Right renal pelvis (tissue), 4 donors: ENCODE data around the gene ZNF468. TPM values are rescaled to one million over a fixed set of nuclear protein-coding genes. Genes with fewer than 3 reads are reported as not detected.
"Not testable (repeated sequence)": the region's sequence is repeated elsewhere in the genome, so short reads cannot be mapped to it uniquely, and the experiment has no call there.

Source experiments
- DNase-seq, 4 donors: peaks; one replicate each; pipeline ENCODE4 v3.0.0-alpha.2; 2013; ENCODE audit warnings: low read depth in 4 of 4, low spot score in 3 of 4, missing footprints in 1 of 4
- polyA plus RNA-seq, 4 donors: library from polyadenylated mRNA; unstranded; fragments of 120-200 nt; gene quantifications; one replicate each; pipeline ENCODE4 v1.2.1, GENCODE V29; 2013; ENCODE audit not compliant: insufficient read length in 4 of 4

ZNF468 gene
- polyA plus RNA-seq, 4 donors: 34.1 to 38.4 (median 36.0) TPM

DNA sequence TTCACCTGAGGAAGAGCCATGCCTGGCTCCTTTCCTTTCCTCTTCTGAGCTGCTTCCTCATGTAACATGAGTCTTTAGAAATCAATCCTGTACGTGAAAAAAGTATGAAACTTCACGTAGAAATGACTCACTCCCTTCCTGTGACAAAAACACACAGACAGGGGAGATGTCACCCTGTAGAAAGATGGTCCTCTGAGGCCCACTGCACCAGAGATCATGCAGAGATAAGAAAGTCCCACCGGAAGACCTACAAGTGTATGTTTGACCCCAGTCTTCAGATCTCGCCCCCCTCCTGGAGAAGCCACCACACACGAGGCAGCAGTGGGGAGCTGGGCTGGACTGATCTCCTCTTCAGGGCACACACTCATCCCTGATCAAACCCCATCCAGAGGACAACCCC is 23.9 kb downstream of the ZNF468 start:
- not testable (repeated sequence) for DNase-seq

DNA sequence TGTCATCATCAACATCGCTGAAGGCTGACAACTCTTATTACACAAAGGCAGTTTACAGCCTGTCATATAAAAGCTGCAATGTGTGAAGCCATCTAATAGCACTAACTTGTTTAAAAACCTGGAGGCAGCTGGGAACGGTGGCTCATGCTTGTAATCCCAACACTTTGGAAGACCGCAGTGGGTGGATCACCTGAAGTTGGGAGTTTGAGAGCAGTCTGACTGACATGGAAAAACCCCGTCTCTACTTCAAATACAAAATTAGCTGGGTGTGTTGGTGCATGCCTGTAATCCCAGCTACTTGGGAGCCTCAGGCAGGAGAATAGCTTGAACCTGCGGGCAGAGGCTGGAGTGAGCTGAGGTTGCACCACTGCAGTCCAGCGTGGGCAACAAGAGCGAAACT is 27.6 kb downstream of the ZNF468 start:
- not testable (repeated sequence) for DNase-seq

DNA sequence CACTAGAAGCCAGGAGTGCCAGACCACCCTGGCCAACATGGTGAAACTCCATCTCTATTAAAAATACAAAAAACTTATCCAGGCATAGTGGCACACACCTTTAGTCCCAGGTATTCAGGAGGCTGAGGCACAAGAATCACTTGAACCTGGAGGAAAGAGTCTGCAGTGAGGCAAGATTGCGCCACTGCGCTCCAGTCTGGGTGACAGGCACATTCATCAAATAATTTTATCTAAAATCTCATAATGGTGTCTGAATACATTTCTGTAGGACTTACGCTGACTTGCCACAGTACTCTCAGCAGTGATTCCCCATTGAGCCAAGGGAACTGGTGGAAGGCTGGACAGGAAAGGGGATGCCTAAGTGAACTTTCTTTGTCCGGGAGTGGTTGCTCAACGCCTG is 31.7 kb downstream of the ZNF468 start:
- DNase-seq: no peak

DNA sequence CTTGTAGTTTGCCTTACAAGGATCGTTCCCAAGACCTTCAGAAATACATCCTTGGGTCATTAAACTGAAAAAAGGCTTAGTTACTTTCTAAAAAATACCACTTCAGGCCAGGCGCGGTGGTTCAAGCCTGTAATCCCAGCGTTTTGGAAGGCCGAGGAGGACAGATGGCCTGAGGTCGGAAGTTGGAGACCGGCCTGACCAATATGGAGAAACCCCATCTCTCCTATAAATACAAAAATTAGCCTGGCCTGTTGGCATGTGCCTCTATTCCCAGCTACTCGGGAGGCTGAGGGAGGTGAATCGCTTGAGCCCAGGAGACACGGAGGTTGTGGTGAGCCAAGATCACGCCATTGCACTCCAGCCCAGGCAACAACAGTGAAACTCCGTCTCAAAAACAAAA is 33.7 kb downstream of the ZNF468 start:
- DNase-seq: no peak

DNA sequence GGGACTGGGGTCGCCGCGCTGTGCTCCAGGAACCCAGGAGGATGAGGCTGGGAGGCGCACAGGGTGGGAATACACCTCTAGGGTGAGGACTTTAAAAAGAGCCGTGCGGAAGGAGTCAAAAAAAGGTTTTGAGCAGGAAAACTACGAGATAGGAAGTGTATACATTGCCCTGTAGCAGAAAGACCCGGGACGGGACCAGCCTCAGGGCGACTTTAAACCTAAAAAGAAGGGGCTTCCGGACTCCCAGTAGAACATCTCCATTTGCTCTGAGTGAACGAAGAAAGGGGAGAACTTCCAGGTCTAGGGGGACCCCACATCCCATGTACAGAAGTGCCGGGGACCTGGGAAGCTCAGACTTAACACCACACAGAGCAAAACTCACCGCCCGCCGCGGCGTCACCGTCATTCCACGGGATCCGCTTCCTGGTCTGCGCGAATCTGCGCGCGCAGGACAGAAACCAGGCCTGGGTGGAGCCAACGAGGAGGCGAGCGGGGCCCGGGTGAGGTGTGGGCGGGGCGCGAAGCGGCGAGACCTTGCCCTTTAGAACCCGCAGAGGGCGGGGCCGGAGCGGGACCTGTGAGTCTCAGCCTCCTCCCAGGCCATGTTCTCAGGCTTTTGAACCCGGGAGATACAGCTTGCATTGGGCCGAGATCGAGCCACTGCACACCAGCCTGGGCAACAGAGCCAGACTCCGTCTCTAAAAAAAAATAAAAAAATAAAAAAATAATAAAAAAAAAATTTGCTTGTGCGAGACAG is 36.0 kb downstream of the ZNF468 start, which contains the start of gene ZNF28:
ZNF28 (minus strand) TSS at position 430 of the 757 bp plus-strand sequence. CDS start 3,675 bp downstream, outside the sequence.
- DNase-seq: peak; percentile 7 to 20 (median 14)

DNA sequence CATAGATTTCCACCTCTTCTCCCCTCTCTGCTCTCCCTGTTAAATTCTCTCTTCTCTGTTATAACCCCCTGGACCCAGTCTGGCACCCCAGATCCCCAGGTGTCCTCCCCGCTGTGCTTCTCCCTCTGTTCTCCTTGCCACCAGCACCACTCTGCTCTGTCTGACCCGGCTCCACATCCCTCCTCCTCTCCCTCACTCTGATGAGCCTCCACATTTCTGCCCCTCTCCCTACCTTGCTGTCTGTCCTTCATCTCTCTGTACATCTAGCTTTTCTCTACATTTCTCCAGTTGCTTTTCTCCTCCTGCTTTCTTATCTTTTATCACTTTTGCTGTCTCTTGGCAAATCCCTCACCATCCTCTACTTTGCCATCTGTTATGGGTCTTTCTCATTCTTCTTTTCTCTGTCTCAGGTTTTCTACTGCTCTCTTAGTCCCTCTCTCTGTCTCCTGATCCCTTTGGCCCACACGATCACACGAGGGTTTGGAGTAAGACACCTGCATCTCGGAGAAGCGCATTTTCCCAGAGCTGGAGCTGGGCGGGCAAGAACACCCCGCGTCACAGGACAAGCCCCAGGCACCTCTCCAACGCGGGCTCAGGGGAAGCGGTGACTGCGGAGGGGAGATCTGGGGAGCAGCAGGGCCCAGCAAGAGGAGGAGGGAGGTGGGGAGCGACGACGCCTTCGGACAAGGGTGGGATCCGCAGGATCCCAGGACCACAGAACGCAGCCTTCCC is 36.8 kb downstream of the ZNF468 start:
- not testable (repeated sequence) for DNase-seq

DNA sequence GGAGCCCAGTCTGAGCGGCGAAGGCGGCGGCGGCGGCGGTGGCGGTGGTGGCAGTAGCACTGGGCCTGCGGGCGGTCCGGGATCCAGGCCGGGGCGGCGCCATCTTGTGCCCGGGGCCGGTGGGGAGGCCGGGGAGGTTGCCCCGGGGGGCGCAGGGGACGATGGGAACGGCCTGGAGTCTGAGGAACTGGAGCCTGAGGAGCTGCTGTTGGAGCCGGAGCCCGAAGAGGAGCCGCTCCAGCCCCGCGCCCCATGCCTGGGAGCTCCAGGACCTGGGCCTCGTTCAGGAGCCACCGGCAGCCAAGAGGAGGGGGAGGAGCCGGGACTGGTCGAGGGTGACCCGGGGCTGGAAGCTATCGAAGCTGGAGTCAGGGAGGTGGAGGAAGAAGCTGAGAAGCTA is 47.6 kb downstream of the ZNF468 start:
- DNase-seq: no peak

DNA sequence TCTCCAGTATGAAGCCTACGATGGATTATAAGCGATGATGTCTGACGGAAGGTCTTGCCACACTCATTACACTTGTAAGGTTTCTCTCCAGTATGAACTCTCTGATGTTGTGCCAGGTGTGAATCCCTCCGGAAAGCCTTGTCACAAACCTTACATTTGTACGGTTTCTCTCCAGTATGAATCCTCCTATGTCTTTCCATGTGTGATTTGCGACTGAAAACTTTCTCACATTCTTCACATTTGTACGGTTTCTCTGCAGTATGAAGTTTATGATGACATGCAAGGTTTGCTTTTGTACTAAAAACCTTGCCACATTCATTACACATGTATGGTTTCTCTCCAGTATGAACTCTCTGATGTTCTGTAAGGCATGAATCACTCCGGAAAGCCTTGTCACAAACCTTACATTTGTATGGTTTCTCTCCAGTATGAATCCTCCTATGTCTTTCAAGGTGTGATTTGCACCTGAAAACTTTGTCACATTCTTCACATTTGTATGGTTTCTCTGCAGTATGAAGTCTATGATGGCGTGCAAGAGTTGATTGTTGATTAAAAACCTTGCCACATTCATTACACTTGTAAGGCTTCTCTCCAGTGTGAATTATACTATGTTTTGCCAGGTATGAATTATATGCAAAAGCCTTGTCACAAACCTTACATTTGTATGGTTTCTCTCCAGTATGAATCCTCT is 57.3 kb downstream of the ZNF468 start:
- DNase-seq: not testable (repeated sequence)

DNA sequence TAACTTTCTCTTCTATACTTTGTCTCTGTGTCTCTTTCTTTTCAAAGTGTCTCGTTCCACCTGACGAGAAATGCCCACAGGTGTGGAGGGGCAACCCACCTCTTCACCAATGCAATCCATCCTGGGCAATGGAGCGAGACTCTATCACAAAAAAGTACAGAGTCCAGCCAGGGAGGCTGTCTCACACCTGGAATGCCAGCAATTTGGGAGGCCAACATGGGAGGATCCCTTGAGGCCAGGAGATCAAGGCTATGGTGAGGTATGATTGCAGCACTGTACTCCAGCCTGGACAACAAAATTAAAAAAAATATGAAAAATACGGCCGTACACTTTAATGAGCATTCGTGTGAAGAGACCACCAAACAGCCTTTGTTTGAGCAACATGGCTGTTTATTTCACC is 68.0 kb downstream of the ZNF468 start:
- no peak for DNase-seq

Other genes with a start within 250 kb of the ZNF468 start
- gene ZNF83, start 219.3 kb downstream of the ZNF468 start, polyA plus RNA-seq: 100 to 1,000 TPM in 1 of 4 donors, 10 to 100 TPM in 3; 73.0 to 107 (median 76.5) TPM
- gene ZNF611, start 122.6 kb downstream of the ZNF468 start, polyA plus RNA-seq: 10 to 100 TPM; 13.6 to 19.8 (median 17.2) TPM
- gene ZNF600, start 70.8 kb downstream of the ZNF468 start, polyA plus RNA-seq: 1 to 10 TPM; 6.2 to 8.8 (median 8.0) TPM
- 10 to 100 TPM; 17.9 to 23.9 (median 22.2) TPM for gene ZNF28, start 36.0 kb downstream of the ZNF468 start, polyA plus RNA-seq
- gene ZNF320, start 40.0 kb upstream of the ZNF468 start, polyA plus RNA-seq: 10 to 100 TPM; 19.4 to 26.0 (median 21.2) TPM
- gene ZNF888, start 65.8 kb upstream of the ZNF468 start, polyA plus RNA-seq: 10 to 100 TPM; 11.9 to 14.2 (median 12.5) TPM
- 10 to 100 TPM; 14.2 to 15.9 (median 14.5) TPM for gene ZNF816, start 105.3 kb upstream of the ZNF468 start, polyA plus RNA-seq
- under 1 TPM in 1 of 4 donors, not detected in 3; 0.04 TPM for gene ERVV-1, start 156.3 kb upstream of the ZNF468 start, polyA plus RNA-seq
- gene ERVV-2, start 187.1 kb upstream of the ZNF468 start, polyA plus RNA-seq: under 1 TPM in 3 of 4 donors, not detected in 1; 0.06 to 0.13 (median 0.07) TPM
- gene ZNF160, start 245.8 kb upstream of the ZNF468 start, polyA plus RNA-seq: 10 to 100 TPM; 36.2 to 50.2 (median 38.6) TPM